Chondrocyte (in vitro differentiated cells): ENCODE results near the gene NRXN3. TPM values are rescaled to one million over a fixed set of nuclear protein-coding genes. Genes with fewer than 3 reads are reported as not detected.

ENCODE experiments used
- DNase-seq: peaks from one replicate; pipeline ENCODE4 v3.0.0; 2021; ENCODE audit warnings: mixed read lengths, low spot score
- H3K27ac Mint-ChIP-seq: one replicate; pipeline ENCODE4 v1.8.0; 2021; ENCODE audit warnings: mild to moderate bottlenecking, moderate library complexity, mixed read lengths; ENCODE audit not compliant: unreplicated experiment
- H3K27me3 Mint-ChIP-seq: 2 replicates; pipeline ENCODE4 v1.8.0; 2021; ENCODE audit warnings: low read depth, mixed read lengths
- H3K36me3 Mint-ChIP-seq: 2 replicates; pipeline ENCODE4 v1.8.0; 2021; ENCODE audit warnings: low read depth, mixed read lengths
- H3K4me1 Mint-ChIP-seq: 2 replicates; pipeline ENCODE4 v1.8.0; 2021; ENCODE audit warnings: low read depth, mild to moderate bottlenecking, mixed read lengths
- H3K4me3 Mint-ChIP-seq: one replicate; pipeline ENCODE4 v1.8.0; 2021; ENCODE audit warnings: mild to moderate bottlenecking, moderate library complexity, mixed read lengths; ENCODE audit not compliant: unreplicated experiment
- H3K9me3 Mint-ChIP-seq: 2 replicates; pipeline ENCODE4 v1.8.0; 2021; ENCODE audit warnings: low read depth, mixed read lengths
- CTCF ChIP-seq: fragments of 200-600 bp; sonication (generic); IDR thresholded peaks from 2 replicates; pipeline ENCODE4 v1.5.0; 2021; ENCODE audit warnings: antibody characterized with exemption, mild to moderate bottlenecking, moderate library complexity
- total RNA-seq: library from RNA; stranded (reverse); gene quantifications from 3 replicates; pipeline ENCODE4 v1.2.1, GENCODE V29; 2021

Gene NRXN3
- total RNA-seq, 1 donor from 2014 or later = 7.9 TPM

GRCh38 chr14:78714711-78715110, 544.5 kb downstream of the NRXN3 start:
- Mint-ChIP-seq H3K9me3 (no peaks in the 10 kb centered on the region), H3K4me1 (no peaks in the 10 kb centered on the region), H3K27me3 (peaks cover 2% of the 10 kb centered on the region), H3K36me3 (no peaks in the 10 kb centered on the region), H3K27ac (no peak overlapping the region), H3K4me3 (no peak overlapping the region)
- no peak for TF ChIP-seq CTCF
- no peak for DNase-seq

GRCh38 chr14:78721756-78722480, 551.7 kb downstream of the NRXN3 start:
- H3K27ac Mint-ChIP-seq = no peak overlapping the region
- H3K27me3 Mint-ChIP-seq = peaks cover 9% of the 10 kb centered on the region
- no peak overlapping the region for H3K4me3 Mint-ChIP-seq
- H3K4me1 Mint-ChIP-seq = no peaks in the 10 kb centered on the region
- DNase-seq = no peak
- no peak for TF ChIP-seq CTCF
- H3K9me3 Mint-ChIP-seq = no peaks in the 10 kb centered on the region
- no peaks in the 10 kb centered on the region for H3K36me3 Mint-ChIP-seq

GRCh38 chr14:78725086-78725485, 554.9 kb downstream of the NRXN3 start:
- no peaks in the 10 kb centered on the region for H3K4me1 Mint-ChIP-seq
- TF ChIP-seq CTCF = no peak
- H3K9me3 Mint-ChIP-seq = no peaks in the 10 kb centered on the region
- no peaks in the 10 kb centered on the region for H3K36me3 Mint-ChIP-seq
- H3K27me3 Mint-ChIP-seq = peaks cover 8% of the 10 kb centered on the region
- H3K4me3 Mint-ChIP-seq = no peak overlapping the region
- no peak for DNase-seq
- H3K27ac Mint-ChIP-seq = no peak overlapping the region

GRCh38 chr14:78737116-78737515, 566.9 kb downstream of the NRXN3 start:
- DNase-seq = no peak
- Mint-ChIP-seq H3K4me1 (no peaks in the 10 kb centered on the region), H3K4me3 (no peak overlapping the region), H3K27ac (no peak overlapping the region), H3K9me3 (no peaks in the 10 kb centered on the region), H3K27me3 (peaks cover 7% of the 10 kb centered on the region), H3K36me3 (no peaks in the 10 kb centered on the region)
- no peak for TF ChIP-seq CTCF

GRCh38 chr14:78737601-78738000, 567.4 kb downstream of the NRXN3 start:
- Mint-ChIP-seq H3K4me3 (no peak overlapping the region), H3K9me3 (no peaks in the 10 kb centered on the region), H3K27ac (no peak overlapping the region)

More at GRCh38 chr14:78737601-78738000, 567.4 kb downstream of the NRXN3 start:
- peaks cover 7% of the 10 kb centered on the region for H3K27me3 Mint-ChIP-seq
- no peak for TF ChIP-seq CTCF
- DNase-seq = no peak
- H3K36me3 Mint-ChIP-seq = no peaks in the 10 kb centered on the region
- no peaks in the 10 kb centered on the region for H3K4me1 Mint-ChIP-seq
